ENCODE results near the gene IGFN1. TPM values are rescaled to one million over a fixed set of nuclear protein-coding genes. Genes with fewer than 3 reads are reported as not detected.

IGFN1 gene
- total RNA-seq, 3 donors from 2014 or later (not counting 1 experiment from before 2014, with no cell fraction given), result not detected

GRCh38 chr1:201175820-201176500 lies 14.7 kb upstream of the IGFN1 start:
- no peak for DNase-seq
- Histone ChIP-seq H3K4me3 (ENCODE audit: low read length) (no peak overlapping the region), H3K27me3 (ENCODE audit: control insufficient read depth, insufficient read depth, low read length) (no peaks in the 10 kb centered on the region), H3K9me3 (ENCODE audit: control insufficient read depth, insufficient read depth, low read length) (no peaks in the 10 kb centered on the region), H3K4me1 (ENCODE audit: control insufficient read depth, insufficient read depth, low read length) (peaks cover 8% of the 10 kb centered on the region), H3K36me3 (ENCODE audit: control insufficient read depth, insufficient read depth, low read length) (no peaks in the 10 kb centered on the region), H3K27ac (ENCODE audit: low read length) (no peak overlapping the region)
- H3K27me3 Mint-ChIP-seq (ENCODE audit: low read depth in 2 of 2), result peaks cover 34 to 43% of the 10 kb centered on the region in 2 donors
- no peak overlapping the region for H3K4me3 Mint-ChIP-seq
- TF ChIP-seq, protein P1, sequence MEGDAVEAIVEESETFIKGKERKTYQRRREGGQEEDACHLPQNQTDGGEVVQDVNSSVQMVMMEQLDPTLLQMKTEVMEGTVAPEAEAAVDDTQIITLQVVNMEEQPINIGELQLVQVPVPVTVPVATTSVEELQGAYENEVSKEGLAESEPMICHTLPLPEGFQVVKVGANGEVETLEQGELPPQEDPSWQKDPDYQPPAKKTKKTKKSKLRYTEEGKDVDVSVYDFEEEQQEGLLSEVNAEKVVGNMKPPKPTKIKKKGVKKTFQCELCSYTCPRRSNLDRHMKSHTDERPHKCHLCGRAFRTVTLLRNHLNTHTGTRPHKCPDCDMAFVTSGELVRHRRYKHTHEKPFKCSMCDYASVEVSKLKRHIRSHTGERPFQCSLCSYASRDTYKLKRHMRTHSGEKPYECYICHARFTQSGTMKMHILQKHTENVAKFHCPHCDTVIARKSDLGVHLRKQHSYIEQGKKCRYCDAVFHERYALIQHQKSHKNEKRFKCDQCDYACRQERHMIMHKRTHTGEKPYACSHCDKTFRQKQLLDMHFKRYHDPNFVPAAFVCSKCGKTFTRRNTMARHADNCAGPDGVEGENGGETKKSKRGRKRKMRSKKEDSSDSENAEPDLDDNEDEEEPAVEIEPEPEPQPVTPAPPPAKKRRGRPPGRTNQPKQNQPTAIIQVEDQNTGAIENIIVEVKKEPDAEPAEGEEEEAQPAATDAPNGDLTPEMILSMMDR (IDR thresholded peaks at IDR 0.05), result no peak
- H3K36me3 Mint-ChIP-seq, result no peaks in the 10 kb centered on the region
- no peak for ATAC-seq
- intact Hi-C loops (cut with micrococcal nuclease), result no loop called here
- H3K4me1 Mint-ChIP-seq, result peaks cover 10 to 11% of the 10 kb centered on the region in 2 donors
- whole genome bisulfite sequencing (ENCODE audit: insufficient coverage), result 80% methylated on average over 6 of the region's 7 CpGs
- no peaks in the 10 kb centered on the region for H3K9me3 Mint-ChIP-seq
- no peak overlapping the region for H3K27ac Mint-ChIP-seq

- H3K4me3 ChIP-seq (ENCODE audit: low read length), result no peak overlapping the region
- intact Hi-C loops (cut with micrococcal nuclease), result no loop called here
- DNase-seq, result no peak
- H3K4me1 ChIP-seq (ENCODE audit: control insufficient read depth, insufficient read depth, low read length), result no peaks in the 10 kb centered on the region
- Mint-ChIP-seq H3K27ac (no peak overlapping the region), H3K4me3 (no peak overlapping the region), H3K4me1 (peaks cover under 1 to 1% of the 10 kb centered on the region in 2 donors), H3K36me3 (no peaks in the 10 kb centered on the region), H3K9me3 (no peaks in the 10 kb centered on the region), H3K27me3 (ENCODE audit: low read depth in 2 of 2) (peaks cover 32 to 36% of the 10 kb centered on the region in 2 donors)
- no peaks in the 10 kb centered on the region for H3K27me3 ChIP-seq (ENCODE audit: control insufficient read depth, insufficient read depth, low read length)
- no peak for ATAC-seq
- no peaks in the 10 kb centered on the region for H3K9me3 ChIP-seq (ENCODE audit: control insufficient read depth, insufficient read depth, low read length)
- no peak overlapping the region for H3K27ac ChIP-seq (ENCODE audit: low read length)
- TF ChIP-seq, protein P1 (IDR thresholded peaks at IDR 0.05), result no peak
- WGBS (ENCODE audit: insufficient coverage), result 82% methylated on average over 2 of the region's 2 CpGs
- no peaks in the 10 kb centered on the region for H3K36me3 ChIP-seq (ENCODE audit: control insufficient read depth, insufficient read depth, low read length)
Observed at GRCh38 chr1:201176940-201177339, 13.7 kb upstream of the IGFN1 start.

GRCh38 chr1:201178718-201179117 lies 11.9 kb upstream of the IGFN1 start:
- Mint-ChIP-seq H3K9me3 (no peaks in the 10 kb centered on the region), H3K36me3 (no peaks in the 10 kb centered on the region)
- WGBS (ENCODE audit: insufficient coverage), result 80% methylated on average over 3 of the region's 3 CpGs

More at GRCh38 chr1:201178718-201179117, 11.9 kb upstream of the IGFN1 start:
- no peaks in the 10 kb centered on the region for H3K4me1 ChIP-seq (ENCODE audit: control insufficient read depth, insufficient read depth, low read length)
- TF ChIP-seq, protein P1 (IDR thresholded peaks at IDR 0.05), result no peak
- no peaks in the 10 kb centered on the region for H3K27me3 ChIP-seq (ENCODE audit: control insufficient read depth, insufficient read depth, low read length)
- ATAC-seq, result no peak
- Mint-ChIP-seq H3K4me1 (no peaks in the 10 kb centered on the region), H3K27me3 (ENCODE audit: low read depth in 2 of 2) (peaks cover 24 to 29% of the 10 kb centered on the region in 2 donors), H3K4me3 (no peak overlapping the region), H3K27ac (no peak overlapping the region)
- no peak overlapping the region for H3K4me3 ChIP-seq (ENCODE audit: low read length)
- H3K9me3 ChIP-seq (ENCODE audit: control insufficient read depth, insufficient read depth, low read length), result no peaks in the 10 kb centered on the region
- no peaks in the 10 kb centered on the region for H3K36me3 ChIP-seq (ENCODE audit: control insufficient read depth, insufficient read depth, low read length)
- H3K27ac ChIP-seq (ENCODE audit: low read length), result no peak overlapping the region
- intact Hi-C loops (cut with micrococcal nuclease), result no loop called here
- DNase-seq, result no peak
